Subcutaneous abdominal adipose tissue (tissue), 5 donors: Measurements from ENCODE around the gene YARS1.

Experiments
- H3K27ac ChIP-seq: one replicate; pipeline ENCODE4 v1.7.0; 2013; ENCODE audit warnings: low read depth, mild to moderate bottlenecking, inconsistent platforms, low read length, moderate library complexity
- H3K27me3 ChIP-seq, 5 donors: one replicate each; pipeline ENCODE4 v1.7.0; 2013; ENCODE audit warnings: low read length in 5 of 5, inconsistent platforms in 1 of 5; ENCODE audit not compliant: control insufficient read depth in 5 of 5, insufficient read depth in 4 of 5
- H3K36me3 ChIP-seq, 5 donors: one replicate each; pipeline ENCODE4 v1.7.0; 2013; ENCODE audit warnings: low read length in 5 of 5; ENCODE audit not compliant: control insufficient read depth in 5 of 5, insufficient read depth in 5 of 5
- H3K4me1 ChIP-seq, 5 donors: one replicate each; pipeline ENCODE4 v1.7.0; 2013; ENCODE audit warnings: low read length in 5 of 5, mild to moderate bottlenecking in 3 of 5, moderate library complexity in 1 of 5; ENCODE audit not compliant: control insufficient read depth in 5 of 5, insufficient read depth in 5 of 5
- H3K4me3 ChIP-seq, 5 donors: one replicate each; pipeline ENCODE4 v1.7.0; 2013; ENCODE audit warnings: low read length in 5 of 5, low read depth in 1 of 5
- H3K9ac ChIP-seq, 5 donors: one replicate each; pipeline ENCODE4 v1.7.0; 2013; ENCODE audit warnings: low read length in 5 of 5, mild to moderate bottlenecking in 4 of 5, moderate library complexity in 3 of 5
- H3K9me3 ChIP-seq, 5 donors: one replicate each; pipeline ENCODE4 v1.7.0; 2013; ENCODE audit warnings: low read length in 5 of 5; ENCODE audit not compliant: control insufficient read depth in 5 of 5
- donor health status: healthy.
- donor health status: healthy.
- donor health status: healthy.
- donor health status: healthy.
- donor health status: healthy.

Gene YARS1

GRCh38 chr1:32736812-32737791, 80.1 kb downstream of the YARS1 start:
- no peak overlapping the region for H3K27ac ChIP-seq
- no peak overlapping the region for H3K9ac ChIP-seq
- no peaks in the 10 kb centered on the region for H3K36me3 ChIP-seq
- H3K4me3 ChIP-seq = no peak overlapping the region
- H3K9me3 ChIP-seq = no peaks in the 10 kb centered on the region
- peaks cover 0 to 7% (median 0%) of the 10 kb centered on the region in 5 donors for H3K27me3 ChIP-seq
- peaks cover 0 to 18% (median 14%) of the 10 kb centered on the region in 5 donors for H3K4me1 ChIP-seq

GRCh38 chr1:32733582-32734321, 83.4 kb downstream of the YARS1 start:
- no peaks in the 10 kb centered on the region for H3K9me3 ChIP-seq
- peaks cover 0 to 9% (median 5%) of the 10 kb centered on the region in 5 donors for H3K4me1 ChIP-seq
- no peak overlapping the region for H3K4me3 ChIP-seq
- H3K27ac ChIP-seq = no peak overlapping the region
- H3K27me3 ChIP-seq = peaks cover 0 to 7% (median 0%) of the 10 kb centered on the region in 5 donors
- no peak overlapping the region for H3K9ac ChIP-seq
- no peaks in the 10 kb centered on the region for H3K36me3 ChIP-seq

GRCh38 chr1:32729254-32730046, 87.7 kb downstream of the YARS1 start:
- Histone ChIP-seq H3K27ac (no peak overlapping the region), H3K9me3 (no peaks in the 10 kb centered on the region), H3K4me3 (no peak overlapping the region), H3K36me3 (no peaks in the 10 kb centered on the region), H3K4me1 (peaks cover 5 to 13% (median 12%) of the 10 kb centered on the region in 5 donors), H3K27me3 (no peaks in the 10 kb centered on the region), H3K9ac (no peak overlapping the region)

- Histone ChIP-seq H3K27me3 (no peaks in the 10 kb centered on the region), H3K27ac (no peak overlapping the region), H3K9me3 (no peaks in the 10 kb centered on the region)
Measured at GRCh38 chr1:32728413-32729077, 88.6 kb downstream of the YARS1 start.

GRCh38 chr1:32727876-32728275, 89.3 kb downstream of the YARS1 start:
- H3K9ac ChIP-seq = no peak overlapping the region
- no peak overlapping the region for H3K4me3 ChIP-seq
- no peaks in the 10 kb centered on the region for H3K36me3 ChIP-seq
- H3K9me3 ChIP-seq = no peaks in the 10 kb centered on the region
- no peak overlapping the region for H3K27ac ChIP-seq
- peaks cover 5 to 15% (median 13%) of the 10 kb centered on the region in 5 donors for H3K4me1 ChIP-seq
- H3K27me3 ChIP-seq = no peaks in the 10 kb centered on the region

More at GRCh38 chr1:32728413-32729077, 88.6 kb downstream of the YARS1 start:
- Histone ChIP-seq H3K4me3 (no peak overlapping the region), H3K9ac (no peak overlapping the region), H3K36me3 (no peaks in the 10 kb centered on the region), H3K4me1 (peaks cover 5 to 15% (median 13%) of the 10 kb centered on the region in 5 donors)

- Histone ChIP-seq H3K4me3 (peak overlapping the region in 3 of 5 donors; percentile 27 to 48 (median 40)), H3K27ac (no peak overlapping the region), H3K4me1 (peaks cover 5 to 15% (median 13%) of the 10 kb centered on the region in 5 donors), H3K36me3 (no peaks in the 10 kb centered on the region), H3K9me3 (no peaks in the 10 kb centered on the region), H3K9ac (no peak overlapping the region), H3K27me3 (no peaks in the 10 kb centered on the region)
Measured at GRCh38 chr1:32725615-32725982, 91.6 kb downstream of the YARS1 start.
